Activated CD4-positive, alpha-beta T cell treated with anti-CD3 and anti-CD28 coated beads, Interleukin-2, amount 50 U/mL, for 4 hours (primary cell): ENCODE results near the gene PIK3IP1.
"Not testable (repeated sequence)": the region's sequence is repeated elsewhere in the genome, so short reads cannot be mapped to it uniquely, and the experiment has no call there.

Experiments
- DNase-seq, 2 experiments: peaks; one replicate each; pipeline ENCODE4 v3.0.0-alpha.2; 2020

PIK3IP1 gene

GRCh38 chr22:31292236-31292989 lies at the start of gene PIK3IP1:
TSS of gene PIK3IP1 (minus strand) at chr22:31292488. CDS start at chr22:31292344, 144 bp downstream.
- peak; percentile 85 to 86 for DNase-seq

DNA sequence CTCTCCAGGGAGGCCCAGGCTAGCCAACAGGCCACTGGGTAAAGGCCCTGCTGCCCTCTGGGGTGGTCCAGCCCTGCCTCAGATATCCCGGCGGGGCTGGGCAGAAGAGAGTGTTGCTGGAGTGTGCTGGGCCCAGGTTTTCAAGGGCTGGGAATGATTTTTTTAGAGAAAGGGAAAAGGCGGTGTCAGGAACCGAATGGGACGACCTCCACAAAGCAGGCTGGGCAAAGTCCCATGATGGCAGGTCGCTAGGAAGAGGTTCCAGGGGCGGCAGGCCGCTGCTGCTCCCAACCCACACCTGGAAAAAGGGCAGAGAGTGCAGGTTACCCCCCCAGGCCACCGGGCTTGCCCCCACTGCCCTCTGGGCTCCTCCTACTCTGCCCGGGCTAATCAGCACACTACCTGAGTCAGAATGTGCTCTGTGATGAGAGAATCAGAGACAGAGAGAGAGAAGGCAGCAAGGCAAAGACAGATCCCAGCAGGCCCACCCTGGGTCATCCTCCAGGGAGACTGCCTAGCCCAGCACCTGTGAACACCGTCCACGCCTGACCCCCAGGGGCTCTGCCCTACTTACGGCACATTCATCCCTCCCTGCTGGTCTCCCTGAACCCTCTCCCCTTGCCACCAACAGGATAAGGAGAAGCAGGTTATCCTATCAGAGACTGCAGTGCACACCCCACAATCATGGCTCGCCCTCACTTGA lies 49.2 kb upstream of the PIK3IP1 start:
- DNase-seq: no peak

GRCh38 chr22:31340765-31341247 lies 48.5 kb upstream of the PIK3IP1 start:
- DNase-seq: no peak

- no peak for DNase-seq
Observed at GRCh38 chr22:31340360-31340759, 48.1 kb upstream of the PIK3IP1 start.

- DNase-seq: no peak
Observed at GRCh38 chr22:31339148-31339832, 47.0 kb upstream of the PIK3IP1 start.

DNA sequence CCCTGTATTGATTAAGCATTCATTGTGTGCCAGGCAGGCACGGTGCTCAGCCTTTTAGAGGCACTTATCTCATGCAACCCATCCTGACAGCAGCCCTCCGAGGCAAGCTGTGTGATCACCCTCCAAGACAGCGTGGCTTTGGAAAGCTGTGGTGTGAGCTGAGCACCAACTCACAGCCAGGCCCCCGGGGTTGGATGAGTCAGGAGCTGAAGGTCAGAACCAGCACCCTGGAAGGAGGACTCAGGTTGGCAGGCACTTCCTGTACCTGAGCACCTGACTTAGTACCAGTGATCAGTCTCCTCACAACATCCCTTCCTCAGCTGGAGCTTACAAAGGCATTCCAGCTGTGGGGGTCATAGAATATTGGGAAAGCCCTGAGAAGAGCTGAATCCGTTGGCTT lies 44.9 kb upstream of the PIK3IP1 start:
- DNase-seq: peak in 1 of 2 experiments; percentile 16

DNA sequence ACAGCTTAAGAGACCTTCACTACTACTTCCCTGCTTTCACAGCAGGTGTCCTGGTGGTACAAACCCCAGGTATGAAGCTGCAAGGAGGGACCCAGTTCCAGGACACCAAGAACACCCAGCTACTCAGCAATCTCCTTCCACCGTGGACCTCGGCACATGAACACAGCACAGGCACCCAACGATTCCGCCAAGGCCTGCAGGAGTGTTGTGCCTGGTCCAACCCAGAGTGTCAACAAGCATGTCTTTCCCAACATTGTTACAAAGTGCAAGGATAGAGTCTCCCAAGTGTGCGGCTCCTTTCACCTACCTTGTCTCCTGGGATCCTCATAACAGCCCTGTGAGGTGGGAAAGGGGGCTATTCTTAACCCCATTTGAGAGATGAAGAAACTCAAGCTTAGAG lies 42.0 kb upstream of the PIK3IP1 start:
- DNase-seq: no peak

DNA sequence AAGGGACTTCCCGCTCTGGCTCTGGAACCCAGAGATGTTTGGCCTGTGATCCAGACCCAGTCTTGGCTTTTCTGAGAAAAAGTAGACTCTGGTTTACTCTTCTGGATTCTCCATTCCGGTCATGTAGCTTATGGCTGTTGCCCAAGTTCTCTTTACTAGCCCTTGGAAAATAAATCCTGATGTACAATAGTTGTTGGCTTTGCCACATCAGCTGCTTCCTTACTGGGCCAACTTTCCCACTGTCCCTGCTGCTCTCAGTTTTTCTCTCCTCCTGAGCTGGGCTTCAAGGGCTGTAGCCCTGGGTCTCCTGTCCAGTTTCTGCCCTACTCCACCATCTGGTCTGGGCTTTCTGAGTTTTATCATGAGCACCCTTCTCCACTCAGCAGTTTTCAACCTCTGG lies 41.4 kb upstream of the PIK3IP1 start:
- no peak for DNase-seq

- no peak for DNase-seq
Observed at GRCh38 chr22:31332886-31333285, 40.6 kb upstream of the PIK3IP1 start.

GRCh38 chr22:31332010-31332409 lies 39.7 kb upstream of the PIK3IP1 start:
- DNase-seq: no peak

DNA sequence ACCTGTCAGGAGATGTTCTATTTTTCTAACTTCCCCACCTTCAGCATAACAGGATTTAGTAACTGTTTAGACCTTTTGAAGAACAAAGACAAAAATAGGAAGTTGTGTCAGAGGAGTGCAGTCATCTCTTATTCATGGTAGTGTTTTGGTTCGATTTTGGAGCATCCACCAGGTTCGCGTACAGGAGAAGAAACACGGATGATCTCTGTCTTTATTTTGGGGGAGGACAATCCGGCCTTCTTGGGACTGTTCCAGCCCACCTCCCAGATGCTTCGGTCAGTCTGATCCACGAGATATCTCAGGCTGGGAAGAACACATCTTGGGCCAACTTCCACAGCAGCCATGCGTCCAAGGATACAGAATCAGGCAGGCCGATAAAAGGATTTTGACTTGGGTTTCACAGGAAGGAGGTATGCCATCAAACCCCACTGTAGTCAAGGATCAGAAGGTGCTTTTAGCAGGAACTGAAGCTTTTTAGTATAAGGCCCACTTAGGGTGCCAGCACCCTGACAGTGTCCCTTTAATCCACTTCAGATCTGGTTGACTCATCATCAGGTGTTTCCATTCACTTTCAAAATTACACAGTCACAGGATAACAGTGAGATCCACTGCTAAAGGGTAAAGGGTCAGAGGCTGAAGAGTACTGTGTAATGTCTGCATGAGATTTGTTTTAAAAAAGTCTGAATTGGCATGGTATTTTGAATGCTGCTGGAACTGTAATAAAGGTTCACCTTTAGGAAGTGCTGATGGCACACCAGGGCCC lies 37.3 kb upstream of the PIK3IP1 start:
- no peak for DNase-seq

DNA sequence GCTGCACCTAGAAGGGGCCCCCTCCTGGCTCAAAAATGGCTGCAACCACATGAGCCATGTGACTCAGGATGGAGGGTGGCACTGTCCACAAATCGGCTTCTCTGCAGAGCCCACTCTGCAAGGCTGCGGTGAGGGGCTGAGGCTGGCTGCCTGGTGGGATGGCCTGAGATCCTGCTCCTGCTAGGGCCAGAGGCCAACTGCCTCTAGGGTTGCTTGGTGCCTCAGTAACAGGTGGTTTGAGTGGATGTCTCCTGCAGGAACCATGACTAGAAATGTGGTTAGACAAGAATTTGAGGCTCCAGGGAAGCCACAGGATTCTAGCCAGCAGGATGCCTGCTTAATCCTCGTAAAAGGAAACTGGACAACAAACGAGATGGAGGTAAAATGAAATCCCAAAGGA lies 36.7 kb upstream of the PIK3IP1 start:
- no peak for DNase-seq

DNA sequence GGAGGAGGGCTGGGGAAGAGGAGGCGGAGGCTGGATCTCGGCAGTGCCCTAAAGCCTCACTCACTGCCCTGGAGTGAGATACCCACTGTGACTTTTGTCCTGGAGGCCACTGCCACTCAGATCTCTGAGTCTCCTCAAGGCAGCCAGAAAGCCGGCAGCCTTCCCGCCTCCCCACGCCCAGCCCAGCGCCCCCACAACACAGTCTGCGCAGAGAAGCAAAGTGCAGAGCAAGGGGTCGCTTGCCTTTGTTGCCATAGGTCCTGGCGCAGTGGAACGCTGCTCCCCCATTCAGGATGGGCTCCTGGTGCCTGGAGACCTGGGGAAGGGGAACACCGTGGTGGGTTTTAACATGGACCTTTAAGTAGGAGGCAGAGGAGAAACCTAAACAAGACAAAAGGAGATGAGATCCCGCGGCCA lies 36.3 kb upstream of the PIK3IP1 start:
- no peak for DNase-seq

DNA sequence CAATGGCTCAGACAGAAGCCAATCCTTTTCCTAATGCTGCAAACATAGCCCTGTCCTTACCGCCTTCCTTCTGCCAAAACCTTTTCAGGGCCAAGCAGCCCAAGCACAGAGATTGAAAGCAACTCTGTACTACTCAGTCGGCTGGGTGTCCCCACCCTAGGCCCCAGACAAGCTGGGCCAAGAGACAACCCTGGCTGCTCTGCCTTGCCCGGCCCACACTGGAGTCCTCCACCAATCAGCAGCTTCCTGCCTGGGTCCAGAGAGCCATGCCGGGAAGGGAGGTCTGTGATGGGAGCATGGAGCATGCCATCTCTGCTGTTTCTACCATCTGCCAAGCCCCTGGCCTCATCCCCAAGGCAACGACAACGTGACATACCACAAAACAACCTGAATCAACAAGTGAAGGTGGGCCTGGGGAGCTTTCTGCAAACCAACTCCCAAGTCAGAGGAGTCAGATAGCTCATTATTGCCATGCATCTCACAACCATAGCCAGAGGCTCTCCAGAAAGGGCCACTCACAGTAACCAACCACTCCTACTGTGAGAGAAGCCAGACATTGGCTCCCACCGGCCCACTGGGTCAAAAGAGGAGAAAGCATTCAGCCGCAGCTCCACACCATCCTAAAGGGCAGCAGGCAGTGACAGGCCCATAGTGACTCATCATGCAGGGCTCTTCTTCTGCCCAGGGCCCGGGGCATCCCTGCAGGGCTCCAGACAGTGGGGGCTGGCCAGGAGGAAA lies 35.7 kb upstream of the PIK3IP1 start:
- no peak for DNase-seq

DNA sequence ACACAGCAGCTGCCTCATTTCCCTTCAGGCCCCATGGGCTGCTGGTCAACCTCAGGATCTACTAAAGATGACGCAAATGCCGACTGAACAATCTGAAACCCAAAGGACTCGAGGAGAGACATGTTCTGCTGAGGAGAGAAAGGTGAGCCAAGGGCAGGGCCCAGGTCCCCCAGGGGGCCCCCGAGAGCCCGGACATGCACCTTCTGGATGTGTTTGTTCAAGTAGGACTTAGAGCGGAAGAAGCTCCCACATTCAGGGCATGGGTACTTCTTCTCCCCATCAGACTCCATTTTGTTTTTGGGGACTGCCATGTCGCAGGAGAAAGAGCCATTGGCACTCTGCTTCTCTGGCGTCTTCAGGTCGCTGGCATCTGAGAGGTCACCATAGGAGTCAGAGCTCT lies 34.6 kb upstream of the PIK3IP1 start:
- no peak for DNase-seq

DNA sequence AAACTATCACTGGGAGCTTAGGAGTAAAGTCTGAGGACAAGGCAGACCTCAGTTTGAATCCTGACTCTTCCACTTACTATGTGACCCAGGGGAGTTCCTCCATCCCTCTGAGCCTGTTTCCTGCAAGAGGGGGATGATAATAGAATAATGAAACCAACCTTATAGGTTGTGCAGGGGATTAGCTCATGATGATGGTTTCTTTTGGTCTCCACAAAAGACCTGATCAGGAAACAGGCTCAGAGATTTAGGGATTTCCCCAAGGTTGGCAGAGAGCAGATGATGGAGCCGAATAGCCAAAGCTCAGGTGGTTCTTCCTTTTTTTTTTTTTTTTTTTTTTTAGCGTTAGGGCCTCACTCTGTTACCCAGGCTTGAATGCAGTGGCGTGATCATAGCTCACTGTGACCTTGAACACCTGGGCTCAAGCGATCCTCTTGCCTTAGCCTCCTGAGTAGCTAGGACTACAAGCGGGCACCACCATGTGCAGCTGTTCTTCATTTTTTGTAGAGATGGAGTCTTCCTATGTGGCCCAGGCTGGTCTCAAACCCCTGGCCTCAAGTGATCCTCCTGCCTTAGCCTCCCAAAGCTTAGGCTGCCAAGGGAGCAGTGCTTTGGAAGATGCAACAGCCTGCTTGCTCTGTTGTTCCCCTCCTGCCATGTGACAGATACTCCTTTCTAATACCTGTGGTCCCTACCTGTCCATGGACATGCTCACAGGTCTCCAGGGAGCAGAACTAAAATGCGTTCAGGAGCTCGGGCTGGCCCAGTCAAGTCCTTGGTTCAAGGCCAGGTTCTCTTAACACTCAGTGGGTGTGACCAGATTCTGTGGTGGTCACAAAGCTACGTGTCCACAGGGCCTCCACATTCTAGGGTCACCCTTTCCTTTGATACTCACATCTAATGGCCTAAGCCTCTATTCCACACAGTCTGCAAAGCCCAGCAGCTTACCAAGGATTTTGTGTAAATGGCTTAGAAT lies 31.6 kb upstream of the PIK3IP1 start:
- no peak for DNase-seq

DNA sequence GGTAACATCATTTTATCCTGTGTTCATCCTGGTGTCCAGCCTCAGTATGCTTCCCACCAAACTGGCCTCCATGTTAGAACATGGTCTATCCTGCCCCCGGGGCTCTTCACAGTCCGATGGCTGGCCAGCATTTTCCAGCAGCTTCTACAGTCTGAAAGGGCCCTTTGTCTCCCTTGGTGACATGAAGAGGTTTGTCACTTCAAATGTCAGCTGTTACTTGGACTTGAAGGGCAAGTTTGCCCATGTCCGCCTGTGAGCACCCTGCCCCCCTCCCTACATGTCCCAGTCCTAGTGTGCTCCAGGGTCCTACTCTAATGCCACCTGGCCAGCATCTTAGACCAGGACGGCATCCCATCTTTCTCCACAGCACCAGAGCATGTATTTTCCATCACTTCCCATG lies 29.1 kb upstream of the PIK3IP1 start:
- no peak for DNase-seq

DNA sequence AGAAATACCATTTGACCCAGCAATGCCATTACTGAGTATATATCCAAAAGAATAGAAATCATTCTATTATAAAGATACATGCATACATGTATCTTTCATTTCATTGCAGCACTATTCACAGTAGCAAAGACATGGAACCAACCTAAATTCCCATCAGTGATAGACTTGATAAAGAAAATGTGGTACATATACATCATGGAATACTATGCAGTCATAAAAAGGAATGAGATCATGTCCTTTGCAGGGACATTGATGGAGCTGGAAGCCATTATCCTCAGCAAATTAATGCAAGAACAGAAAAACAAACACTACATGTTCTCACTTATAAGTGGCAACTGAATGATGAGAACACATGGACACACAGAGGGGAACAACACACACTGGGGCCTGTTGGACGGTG lies 21.9 kb upstream of the PIK3IP1 start:
- DNase-seq: not testable (repeated sequence)

GRCh38 chr22:31313366-31314147 lies 21.3 kb upstream of the PIK3IP1 start:
- peak; percentile 67 to 68 for DNase-seq

GRCh38 chr22:31308181-31308580 lies 15.9 kb upstream of the PIK3IP1 start:
- DNase-seq: no peak
